Right lobe of liver (tissue), 6 donors: Measurements from ENCODE around the gene UBB. TPM values are rescaled to one million over a fixed set of nuclear protein-coding genes. Genes with fewer than 3 reads are reported as not detected.

Source experiments
- ATAC-seq, 4 donors: fragments of 200-7000 bp; cut with Tn5 transposase; one replicate each; pipeline ENCODE4 v1.9.1; 2020; ENCODE audit warnings: mild to moderate bottlenecking in 4 of 4, moderate library complexity in 4 of 4
- DNase-seq, 3 donors: peaks; one replicate each; pipeline ENCODE4 v3.0.0-alpha.2; 2020
- H3K27ac ChIP-seq, 3 donors: fragments of 200-600 bp; one replicate each; pipeline ENCODE4 v1.8.0; 2022
- H3K27me3 ChIP-seq, 2 donors: fragments of 200-600 bp; one replicate each; pipeline ENCODE4 v1.8.0; 2022
- H3K36me3 ChIP-seq, 4 donors: fragments of 200-600 bp; sonication (generic) in 1 of 4; one replicate each; pipeline versions ENCODE4 v1.5.1 to v1.8.0; 2017 to 2022; ENCODE audit warnings: control low read depth in 1 of 4
- H3K4me1 ChIP-seq, 4 donors: fragments of 200-600 bp; sonication (generic) in 1 of 4; one replicate each; pipeline versions ENCODE4 v1.5.1 to v1.8.0; 2017 to 2022; ENCODE audit warnings: control low read depth in 1 of 4
- H3K4me3 ChIP-seq, 3 donors: fragments of 200-600 bp; one replicate each; pipeline ENCODE4 v1.8.0; 2022
- H3K9me3 ChIP-seq, 4 donors: fragments of 200-600 bp; sonication (generic) in 1 of 4; one replicate each; pipeline versions ENCODE4 v1.5.1 to v1.8.0; 2017 to 2022; ENCODE audit warnings: control low read depth in 1 of 4
- CTCF ChIP-seq, 4 donors: fragments of 200-600 bp in 3 of 4; fragments of 450-650 bp in 1 of 4; IDR thresholded peaks; one replicate each; pipeline versions ENCODE4 v1.5.1 to v1.8.0; 2016 to 2022; ENCODE audit warnings: antibody characterized with exemption in 4 of 4, mild to moderate bottlenecking in 2 of 4
- POLR2A ChIP-seq: fragments of 450-650 bp; IDR thresholded peaks from one replicate; pipeline ENCODE4 v1.6.1; 2017; ENCODE audit warnings: antibody characterized with exemption, mild to moderate bottlenecking
- WGBS: methylation state at CpG from one replicate; pipeline ENCODE4 v1.1.6; 2018; ENCODE audit warnings: low coverage, low lambda C conversion rate; ENCODE audit not compliant: insufficient coverage; ENCODE audit errors: missing lambda C conversion rate; 5-methylcytosine and 5-hydroxymethylcytosine counted together
- intact Hi-C, 2 donors: fragments of 100-400 bp; cut with DNase I; formaldehyde crosslinking; loops; one replicate each; pipeline versions ENCODE4 v1.11.2 to v1.14.1; 2022
- total RNA-seq, 6 experiments: library from RNA; depleted of rRNA in 2 of 6; stranded (reverse); fragments of >200 nt in 2 of 6; fragmentation: NEBNext Ultra II Directional in 3 of 6; extraction: Animal tissue kit (Norgen Biotek cat#: 25700) in 3 of 6; gene quantifications; one replicate each; pipeline versions ENCODE4 v1.1.0 to v1.2.4, GENCODE V29; 2016 to 2023
- donor health status: DM: no; HTN: yes; CAD: no.
- donor health status: DM: no; HTN: no; CAD: no.
- donor health status: DM: no; HTN: no; CAD: no.
- donor health status: DM: no; HTN: yes; CAD: no.
- donor health status: DM: no; HTN: yes; CAD: no.

The UBB gene
- total RNA-seq, 6 experiments from 2014 or later: 1,045 to 2,319 (median 1,420) TPM

DNA sequence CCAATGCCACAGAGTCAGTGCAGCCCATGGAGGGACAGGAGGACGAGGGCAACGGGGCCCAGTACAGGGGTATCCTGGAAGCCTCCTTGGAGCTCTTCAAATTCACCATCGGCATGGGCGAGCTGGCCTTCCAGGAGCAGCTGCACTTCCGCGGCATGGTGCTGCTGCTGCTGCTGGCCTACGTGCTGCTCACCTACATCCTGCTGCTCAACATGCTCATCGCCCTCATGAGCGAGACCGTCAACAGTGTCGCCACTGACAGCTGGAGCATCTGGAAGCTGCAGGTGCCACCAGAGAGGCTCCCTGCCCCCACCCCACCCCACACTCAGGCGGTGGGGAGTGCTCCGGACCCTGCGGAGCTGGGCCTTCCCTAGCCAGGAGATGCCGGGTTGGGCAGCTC is 51.1 kb downstream of the UBB start:
- WGBS: 98% methylated on average over 8 of the region's 15 CpGs
- TF ChIP-seq POLR2A (no peak), CTCF (IDR thresholded peaks at IDR 0.05) (no peak)
- H3K9me3 ChIP-seq: no peaks in the 10 kb centered on the region
- no peak overlapping the region for H3K27ac ChIP-seq
- H3K4me3 ChIP-seq: no peak overlapping the region
- intact Hi-C loops: no loop called here
- no peak for DNase-seq
- H3K4me1 ChIP-seq: no peaks in the 10 kb centered on the region
- no peaks in the 10 kb centered on the region for H3K27me3 ChIP-seq
- no peak for ATAC-seq
- no peaks in the 10 kb centered on the region for H3K36me3 ChIP-seq

Other genes starting within 250 kb of the UBB start
- 10 to 100 TPM; 52.6 to 76.8 (median 65.1) TPM for gene NCOR1, start 165.6 kb upstream of the UBB start, total RNA-seq
- gene PIGL, start 163.9 kb upstream of the UBB start, total RNA-seq: 10 to 100 TPM in 5 of 6 experiments, 1 to 10 TPM in 1; 8.5 to 29.7 (median 14.9) TPM
- gene CENPV, start 27.6 kb upstream of the UBB start, total RNA-seq: 10 to 100 TPM; 19.8 to 34.5 (median 24.8) TPM
- 1 to 10 TPM; 3.3 to 8.2 (median 4.8) TPM for gene TRPV2, start 34.5 kb downstream of the UBB start, total RNA-seq
- under 1 TPM; 0.12 to 0.62 (median 0.22) TPM for gene LRRC75A, start 111.1 kb downstream of the UBB start, total RNA-seq
- gene ZNF287, start 188.1 kb downstream of the UBB start, total RNA-seq: under 1 TPM; 0.19 to 0.55 (median 0.42) TPM